Prostate gland (tissue), 2 donors: ENCODE measurements around the gene DCDC1. TPM values are rescaled to one million over a fixed set of nuclear protein-coding genes. Genes with fewer than 3 reads are reported as not detected.
A peak's percentile ranks its signal among the peaks of the same experiment; 100 is the strongest.

ENCODE experiments used
- DNase-seq: peaks from one replicate; pipeline ENCODE4 v3.0.0-alpha.2; 2019; ENCODE audit warnings: low spot score
- H3K27ac ChIP-seq, 2 donors: fragments of 200-600 bp; sonication (generic); 2 replicates each; pipeline ENCODE4 v1.5.1; 2017 to 2019
- H3K27me3 ChIP-seq: fragments of 200-600 bp; sonication (generic); replicated peaks from 2 replicates; pipeline ENCODE4 v1.5.1; 2019; ENCODE audit not compliant: insufficient read depth
- H3K36me3 ChIP-seq, 2 donors: fragments of 200-600 bp; sonication (generic); 1 replicate in 1 of 2; 2 replicates in 1 of 2; pipeline versions ENCODE4 v1.5.1 to v1.8.1; 2017 to 2019
- H3K4me1 ChIP-seq: fragments of 200-600 bp; sonication (generic); replicated peaks from 2 replicates; pipeline ENCODE4 v1.5.1; 2019
- H3K4me3 ChIP-seq, 2 donors: fragments of 200-600 bp; sonication (generic); 2 replicates each; pipeline ENCODE4 v1.5.1; 2017 to 2019
- H3K9me3 ChIP-seq: fragments of 200-600 bp; sonication (generic); 2 replicates; pipeline ENCODE4 v1.5.1; 2017
- POLR2A ChIP-seq: fragments of 450-650 bp; IDR thresholded peaks from one replicate; pipeline ENCODE4 v1.6.1; 2016; ENCODE audit warnings: antibody characterized with exemption, mild to moderate bottlenecking
- POLR2AphosphoS5 ChIP-seq: sonication (generic); formaldehyde crosslinking; IDR thresholded peaks from one replicate; pipeline ENCODE4 v1.6.1; 2017; ENCODE audit warnings: antibody characterized with exemption
- WGBS: methylation state at CpG from one replicate; pipeline ENCODE4 v1.1.5; 2018; 5-methylcytosine and 5-hydroxymethylcytosine counted together
- intact Hi-C: fragments of 100-400 bp; cut with DNase I; formaldehyde crosslinking; loops from one replicate; pipeline ENCODE4 v1.14.2; 2022
- total RNA-seq, 2 donors: library from RNA; depleted of rRNA; stranded (reverse); fragments of >200 nt; gene quantifications; one replicate each; pipeline ENCODE4 v1.1.0, GENCODE V29; 2016
- TF ChIP-seq, protein P1 (sequence below), 4 experiments: fragments of 200-600 bp in 2 of 4; fragments of 450-650 bp in 2 of 4; sonication (generic) in 2 of 4; IDR thresholded peaks; 1 replicate in 3 of 4; 2 replicates in 1 of 4; pipeline ENCODE4 v1.5.1; 2016 to 2019; ENCODE audit warnings: antibody characterized with exemption in 4 of 4, mild to moderate bottlenecking in 2 of 4, moderate library complexity in 2 of 4

DCDC1 gene, protein sequence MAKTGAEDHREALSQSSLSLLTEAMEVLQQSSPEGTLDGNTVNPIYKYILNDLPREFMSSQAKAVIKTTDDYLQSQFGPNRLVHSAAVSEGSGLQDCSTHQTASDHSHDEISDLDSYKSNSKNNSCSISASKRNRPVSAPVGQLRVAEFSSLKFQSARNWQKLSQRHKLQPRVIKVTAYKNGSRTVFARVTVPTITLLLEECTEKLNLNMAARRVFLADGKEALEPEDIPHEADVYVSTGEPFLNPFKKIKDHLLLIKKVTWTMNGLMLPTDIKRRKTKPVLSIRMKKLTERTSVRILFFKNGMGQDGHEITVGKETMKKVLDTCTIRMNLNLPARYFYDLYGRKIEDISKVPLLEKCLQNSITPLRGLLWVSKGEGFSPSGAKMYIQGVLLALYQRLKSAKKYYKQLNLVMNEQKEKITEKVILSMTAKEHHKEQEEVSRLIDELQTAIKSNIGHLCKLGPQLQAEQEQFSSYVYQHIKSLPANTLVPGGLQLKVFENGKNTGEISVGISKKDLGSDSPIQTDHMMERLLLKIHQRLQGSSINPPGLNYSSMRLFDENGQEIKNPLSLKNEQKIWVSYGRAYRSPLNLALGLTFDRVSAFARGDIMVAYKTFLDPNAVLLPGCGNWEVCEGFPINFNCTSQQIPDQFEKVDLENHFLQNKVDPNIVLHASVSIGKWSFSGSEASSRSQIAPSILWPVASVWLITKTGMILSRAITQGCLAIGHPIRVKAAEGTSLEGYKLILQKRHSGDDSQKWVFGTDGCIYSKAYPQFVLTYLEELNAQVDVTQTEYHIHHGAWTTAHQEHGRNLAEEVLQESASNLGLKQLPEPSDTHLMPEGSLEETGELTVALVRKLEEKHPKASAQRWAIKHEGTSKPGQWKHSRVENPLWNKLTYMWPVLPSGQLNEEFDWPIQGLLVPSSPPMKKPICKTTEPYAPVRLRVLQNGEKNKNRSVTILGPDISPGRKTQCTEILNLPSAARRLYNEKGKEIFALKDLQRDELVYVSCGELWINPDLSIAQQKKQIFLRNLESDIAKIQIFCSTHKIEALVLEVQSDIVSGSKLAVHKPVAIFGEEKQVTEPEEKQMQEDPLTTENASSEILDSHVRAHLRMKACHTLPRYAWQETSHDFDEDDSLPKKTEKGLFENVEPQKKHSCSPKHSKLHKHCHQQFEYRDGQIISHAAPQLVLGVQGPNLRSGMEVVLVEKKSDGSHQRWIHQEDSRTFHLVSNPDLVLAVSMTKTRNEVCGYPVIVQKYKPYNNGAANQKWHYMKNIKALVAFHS (N-terminal part only)
- total RNA-seq = 1 to 10 TPM in 1 of 2 donors, under 1 TPM in 1; 0.36 to 2.5 TPM

DNA sequence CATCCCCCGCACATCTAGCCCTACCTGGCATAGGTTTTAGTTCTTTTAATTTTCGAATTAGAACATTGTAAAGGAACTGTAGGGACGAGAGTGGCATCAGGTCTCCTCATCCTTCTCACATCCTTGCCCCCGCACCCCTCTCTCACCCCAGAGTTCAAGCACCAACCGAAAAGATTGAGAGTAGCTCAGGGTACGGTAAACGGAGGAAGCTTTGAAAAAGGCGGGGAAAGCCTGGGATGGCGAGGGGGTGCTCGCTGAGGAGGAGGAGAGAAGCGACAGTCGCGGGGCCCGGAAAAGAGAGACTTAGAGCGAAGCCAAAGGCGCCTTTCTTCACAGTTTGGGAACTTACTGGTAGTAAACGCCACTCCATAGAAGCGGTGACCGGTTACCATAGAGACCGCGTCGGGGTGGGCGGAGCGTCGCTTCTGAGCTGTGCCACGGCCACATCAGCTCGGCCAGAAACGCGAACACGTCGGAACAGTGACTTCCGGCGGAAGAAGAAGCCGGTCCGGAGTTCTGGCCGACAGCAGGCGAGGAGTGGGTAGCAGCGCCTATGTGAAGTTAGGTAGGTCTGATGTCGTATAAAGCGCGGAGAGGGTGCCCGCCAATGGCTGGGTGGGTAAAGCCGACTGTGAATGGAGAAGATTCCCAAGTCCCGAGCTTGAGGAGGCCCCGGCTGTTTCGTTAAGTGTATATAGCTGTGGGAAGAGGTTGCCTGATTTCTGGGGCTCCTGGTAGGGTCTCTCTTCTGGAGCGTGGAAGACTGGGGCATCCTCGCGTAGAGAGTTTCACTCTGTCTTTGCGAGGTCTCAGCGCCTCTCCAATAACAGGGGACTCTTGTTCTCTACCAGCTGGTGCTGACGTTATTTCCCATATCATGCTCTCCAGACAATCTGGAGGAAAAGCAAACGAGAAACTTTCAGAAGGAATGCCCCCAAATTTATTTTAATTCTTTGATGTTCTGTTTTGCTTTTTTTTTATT is at the start of gene DCDC1, which contains the start of gene DNAJC24:
Gene DCDC1, minus strand, starts transcription at position 392 of the 982 bp plus-strand sequence. CDS start 41,459 bp downstream, outside the sequence.
Gene DNAJC24, plus strand, starts transcription at position 513 of the 982 bp plus-strand sequence. CDS start 889 bp downstream, outside the sequence.
- Histone ChIP-seq H3K9me3 (no peaks in the 10 kb centered on the region), H3K4me1 (no peaks in the 10 kb centered on the region), H3K27ac (peak within 1 kb of the TSS; percentile 22 to 73), H3K27me3 (no peaks in the 10 kb centered on the region), H3K4me3 (peak within 1 kb of the TSS; percentile 51 to 60), H3K36me3 (no peaks in the 10 kb centered on the region)
- peak; percentile 25 for TF ChIP-seq POLR2A
- TF ChIP-seq POLR2AphosphoS5 = peak; percentile 85
- TF ChIP-seq, protein P1, sequence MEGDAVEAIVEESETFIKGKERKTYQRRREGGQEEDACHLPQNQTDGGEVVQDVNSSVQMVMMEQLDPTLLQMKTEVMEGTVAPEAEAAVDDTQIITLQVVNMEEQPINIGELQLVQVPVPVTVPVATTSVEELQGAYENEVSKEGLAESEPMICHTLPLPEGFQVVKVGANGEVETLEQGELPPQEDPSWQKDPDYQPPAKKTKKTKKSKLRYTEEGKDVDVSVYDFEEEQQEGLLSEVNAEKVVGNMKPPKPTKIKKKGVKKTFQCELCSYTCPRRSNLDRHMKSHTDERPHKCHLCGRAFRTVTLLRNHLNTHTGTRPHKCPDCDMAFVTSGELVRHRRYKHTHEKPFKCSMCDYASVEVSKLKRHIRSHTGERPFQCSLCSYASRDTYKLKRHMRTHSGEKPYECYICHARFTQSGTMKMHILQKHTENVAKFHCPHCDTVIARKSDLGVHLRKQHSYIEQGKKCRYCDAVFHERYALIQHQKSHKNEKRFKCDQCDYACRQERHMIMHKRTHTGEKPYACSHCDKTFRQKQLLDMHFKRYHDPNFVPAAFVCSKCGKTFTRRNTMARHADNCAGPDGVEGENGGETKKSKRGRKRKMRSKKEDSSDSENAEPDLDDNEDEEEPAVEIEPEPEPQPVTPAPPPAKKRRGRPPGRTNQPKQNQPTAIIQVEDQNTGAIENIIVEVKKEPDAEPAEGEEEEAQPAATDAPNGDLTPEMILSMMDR (IDR thresholded peaks at IDR 0.05) = no peak
- intact Hi-C loops = no loop called here
- WGBS = under 1% methylated on average over 53 of the region's 53 CpGs
- peak; percentile 87 for DNase-seq

DNA sequence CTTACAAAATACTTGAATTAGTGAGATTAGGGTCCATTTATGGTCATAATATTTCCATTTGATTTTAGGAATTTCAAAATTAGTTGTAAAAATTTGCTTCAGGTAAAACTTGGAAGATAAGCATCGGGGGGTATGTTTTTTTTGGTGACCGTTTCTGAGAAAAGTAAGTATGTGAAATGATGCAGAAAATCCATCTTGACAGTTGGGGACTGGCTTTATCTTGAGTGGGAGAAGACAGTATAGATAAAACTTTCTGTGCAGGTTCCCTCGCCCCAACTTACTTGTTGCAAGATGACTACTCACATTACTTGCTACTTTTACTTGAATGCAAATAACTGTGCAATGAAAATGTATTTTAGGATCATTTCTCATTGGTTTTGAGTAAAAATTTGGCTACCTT is 49.6 kb upstream of the DCDC1 start:
- Histone ChIP-seq H3K36me3 (no peaks in the 10 kb centered on the region), H3K27me3 (no peaks in the 10 kb centered on the region), H3K27ac (no peak overlapping the region), H3K4me3 (no peak overlapping the region), H3K4me1 (no peaks in the 10 kb centered on the region), H3K9me3 (no peaks in the 10 kb centered on the region)
- WGBS = 90% methylated on average over 3 of the region's 3 CpGs
- intact Hi-C loops = no loop called here
- DNase-seq = no peak
- TF ChIP-seq, protein P1 (IDR thresholded peaks at IDR 0.05) = no peak

DNA sequence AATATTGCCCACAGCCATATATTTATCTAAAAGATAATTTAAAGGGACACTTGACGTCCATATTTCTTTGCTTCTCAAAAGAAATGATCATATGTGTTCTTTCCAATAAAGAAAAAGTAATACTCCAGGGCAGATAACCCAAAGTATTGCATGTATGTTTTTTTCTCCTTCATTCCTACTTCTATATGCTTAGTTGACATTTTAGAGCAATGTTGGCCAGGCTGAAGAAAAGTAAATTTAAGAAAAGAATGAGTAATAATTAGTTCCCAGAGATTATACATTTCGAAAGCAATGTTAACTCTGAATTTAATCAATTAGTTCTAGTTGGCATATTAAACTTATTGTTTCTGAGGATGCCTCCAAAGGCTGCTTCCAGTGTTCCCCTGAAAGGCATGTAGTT is 48.3 kb upstream of the DCDC1 start:
- H3K4me3 ChIP-seq = no peak overlapping the region
- intact Hi-C loops = no loop called here
- TF ChIP-seq POLR2AphosphoS5 = no peak
- no peak for DNase-seq
- no peak overlapping the region for H3K27ac ChIP-seq
- no peaks in the 10 kb centered on the region for H3K9me3 ChIP-seq
- H3K36me3 ChIP-seq = no peaks in the 10 kb centered on the region
- whole genome bisulfite sequencing = 95% methylated on average over 2 of the region's 2 CpGs
- no peaks in the 10 kb centered on the region for H3K4me1 ChIP-seq
- H3K27me3 ChIP-seq = no peaks in the 10 kb centered on the region

DNA sequence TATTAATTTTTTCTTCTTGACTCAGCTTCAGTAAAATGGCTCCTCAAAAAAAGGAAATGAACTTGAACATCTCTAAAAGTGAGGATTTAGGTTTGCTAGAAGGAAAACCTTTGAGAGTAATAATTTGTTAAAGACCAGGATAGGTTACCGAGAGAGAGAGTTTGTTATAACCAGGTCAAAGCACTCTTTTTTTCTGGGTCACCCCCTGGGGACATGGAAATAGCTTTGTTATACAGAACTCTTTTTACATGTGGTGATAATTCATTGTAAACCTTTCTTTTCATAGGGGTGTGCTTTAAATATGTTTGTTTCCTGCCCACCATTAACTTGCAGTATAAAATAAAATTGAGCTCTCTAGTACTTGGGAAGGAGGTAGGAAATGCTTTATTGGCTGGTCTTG is 47.8 kb upstream of the DCDC1 start:
- Histone ChIP-seq H3K9me3 (no peaks in the 10 kb centered on the region), H3K4me3 (no peak overlapping the region), H3K4me1 (no peaks in the 10 kb centered on the region), H3K27me3 (no peaks in the 10 kb centered on the region), H3K36me3 (no peaks in the 10 kb centered on the region), H3K27ac (no peak overlapping the region)
- intact Hi-C loops = no loop called here
- 80% methylated on average over 1 of the region's 1 CpG for WGBS
- no peak for TF ChIP-seq POLR2A
- no peak for DNase-seq

DNA sequence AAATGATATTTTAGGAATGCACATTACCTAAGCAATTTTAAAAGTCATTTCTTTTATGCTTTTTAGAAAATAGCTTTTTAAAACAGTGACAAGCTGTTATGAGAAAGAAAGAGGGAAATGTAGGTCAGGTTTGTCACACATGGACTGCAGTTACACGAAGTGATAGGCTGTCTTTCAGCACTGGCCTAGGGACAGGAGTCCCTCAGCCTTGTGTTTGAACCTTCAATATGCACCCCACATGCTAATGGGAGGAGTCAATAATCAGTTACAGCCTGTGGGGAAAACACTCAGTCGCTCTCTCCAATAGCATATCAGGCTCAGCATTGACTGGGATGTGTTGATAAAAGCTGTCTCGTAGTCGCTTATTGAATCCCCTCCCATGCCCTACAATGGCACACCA is 45.9 kb upstream of the DCDC1 start:
- Histone ChIP-seq H3K4me1 (no peaks in the 10 kb centered on the region), H3K9me3 (no peaks in the 10 kb centered on the region), H3K4me3 (no peak overlapping the region), H3K36me3 (no peaks in the 10 kb centered on the region), H3K27ac (no peak overlapping the region), H3K27me3 (no peaks in the 10 kb centered on the region)
- no peak for DNase-seq
- WGBS = 70% methylated on average over 4 of the region's 4 CpGs
- no peak for TF ChIP-seq POLR2A
- TF ChIP-seq, protein P1 (IDR thresholded peaks at IDR 0.05) = no peak
- no peak for TF ChIP-seq POLR2AphosphoS5
- intact Hi-C loops = no loop called here
